Stimulated activated CD4-positive, alpha-beta T cell treated with anti-CD3 and anti-CD28 coated beads, Interleukin-1b, Interleukin-23, amount 100 ng/mL, for 24 hours (primary cell): ENCODE results near the gene SLC12A7.

Experiments
- DNase-seq, 4 experiments: peaks; one replicate each; pipeline ENCODE4 v3.0.0-alpha.2; 2020; ENCODE audit warnings: low read depth in 4 of 4, low spot score in 1 of 4

Gene SLC12A7

GRCh38 chr5:1080432-1080831 lies 31.4 kb downstream of the SLC12A7 start:
- DNase-seq, result no peak

- no peak for DNase-seq
Measured at GRCh38 chr5:1079961-1080360, 31.9 kb downstream of the SLC12A7 start.

- DNase-seq, result no peak
Measured at GRCh38 chr5:1079486-1079885, 32.4 kb downstream of the SLC12A7 start.

- DNase-seq, result no peak
Measured at GRCh38 chr5:1078851-1079250, 33.0 kb downstream of the SLC12A7 start.

GRCh38 chr5:1078206-1078605 lies 33.7 kb downstream of the SLC12A7 start:
- DNase-seq, result no peak

- no peak for DNase-seq
Measured at GRCh38 chr5:1077491-1078020, 34.3 kb downstream of the SLC12A7 start.

GRCh38 chr5:1077026-1077425 lies 34.8 kb downstream of the SLC12A7 start:
- DNase-seq, result no peak

GRCh38 chr5:1076406-1076805 lies 35.5 kb downstream of the SLC12A7 start:
- no peak for DNase-seq

- DNase-seq, result no peak
Measured at GRCh38 chr5:1075931-1076330, 35.9 kb downstream of the SLC12A7 start.

- DNase-seq, result no peak
Measured at GRCh38 chr5:1075555-1075881, 36.3 kb downstream of the SLC12A7 start.

- no peak for DNase-seq
Measured at GRCh38 chr5:1074816-1075554, 36.9 kb downstream of the SLC12A7 start.

GRCh38 chr5:1074226-1074625 lies 37.6 kb downstream of the SLC12A7 start:
- DNase-seq, result no peak

- no peak for DNase-seq
Measured at GRCh38 chr5:1073239-1074102, 38.4 kb downstream of the SLC12A7 start.

GRCh38 chr5:1069720-1070088 lies 42.2 kb downstream of the SLC12A7 start:
- no peak for DNase-seq

- DNase-seq, result no peak
Measured at GRCh38 chr5:1068895-1069719, 42.8 kb downstream of the SLC12A7 start.

GRCh38 chr5:1068204-1068894 lies 43.5 kb downstream of the SLC12A7 start:
- DNase-seq, result no peak

GRCh38 chr5:1067141-1068121 lies 44.4 kb downstream of the SLC12A7 start:
- DNase-seq, result no peak

- no peak for DNase-seq
Measured at GRCh38 chr5:1066676-1067075, 45.2 kb downstream of the SLC12A7 start.

GRCh38 chr5:1065891-1066650 lies 45.8 kb downstream of the SLC12A7 start:
- DNase-seq, result no peak
